NCI-H2081 (cell line): ENCODE results near the gene CAPN8.

ENCODE experiments used
- DNase-seq, 2 experiments: peaks; one replicate each; lab custom pipeline; 2025; lab: John Stamatoyannopoulos, UW

The CAPN8 gene

DNA sequence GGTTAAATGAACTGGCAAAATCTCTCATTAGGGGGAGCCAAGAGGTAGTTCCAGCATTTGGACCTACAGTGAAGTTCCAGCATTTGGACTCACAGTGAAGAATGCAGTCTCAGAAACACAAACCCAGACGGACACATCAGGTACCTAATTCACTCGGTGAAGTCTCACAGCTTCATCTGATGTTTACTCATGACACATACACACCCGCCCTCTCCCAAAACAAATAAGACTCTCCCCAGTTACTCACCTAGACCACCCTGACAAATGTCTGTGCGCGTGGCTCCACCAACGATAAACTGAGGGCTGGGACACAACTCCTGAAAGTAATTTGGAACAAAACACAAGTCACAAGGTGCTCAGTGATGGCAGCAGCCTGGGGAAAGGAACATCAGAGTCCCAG is 11.4 kb downstream of the CAPN8 start:
- DNase-seq: no peak

DNA sequence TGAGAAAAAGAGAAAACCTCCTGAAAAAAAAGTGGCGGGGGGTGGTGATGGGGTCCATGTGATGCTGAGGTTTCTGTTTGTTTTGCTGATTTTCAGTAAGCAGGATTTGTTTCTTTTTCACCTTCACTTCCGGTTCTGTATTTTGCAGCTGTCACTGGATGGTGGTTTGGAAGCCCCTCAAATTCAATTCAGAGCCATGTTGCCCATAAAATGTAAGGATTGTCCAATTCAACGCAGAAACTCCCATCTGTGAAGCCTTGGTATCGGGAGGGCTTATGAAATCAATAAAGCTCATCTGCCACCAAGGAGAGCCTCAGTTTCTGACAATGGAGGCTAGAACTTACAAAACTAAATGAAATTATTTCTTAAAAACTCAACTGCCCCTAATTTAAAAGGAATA is 12.1 kb downstream of the CAPN8 start:
- no peak for DNase-seq

DNA sequence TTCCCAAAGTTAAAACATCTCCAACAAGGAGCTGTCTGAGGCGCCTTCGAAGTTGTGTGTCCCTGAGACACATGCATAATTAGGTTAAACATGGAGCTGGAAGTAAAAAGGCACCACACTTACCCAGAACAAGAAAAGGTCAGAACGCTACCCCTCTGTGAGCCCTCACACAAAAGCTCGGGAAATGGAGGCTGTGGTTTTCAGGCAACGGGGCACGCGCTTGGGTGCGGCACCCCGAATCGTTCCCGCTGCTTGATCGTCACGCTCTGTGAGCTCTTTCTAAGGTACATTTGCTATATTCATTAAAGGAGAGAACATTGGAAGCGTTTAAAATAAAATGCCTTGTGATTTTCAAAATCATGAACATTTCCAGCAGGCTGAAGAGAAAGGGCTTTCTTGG is 12.5 kb downstream of the CAPN8 start:
- no peak for DNase-seq

- DNase-seq: peak in 1 of 2 experiments; percentile 36
Measured at GRCh38 chr1:223652436-223652941, 13.0 kb downstream of the CAPN8 start.

- no peak for DNase-seq
Measured at GRCh38 chr1:223651291-223651991, 14.1 kb downstream of the CAPN8 start.

GRCh38 chr1:223650465-223650864 is 15.0 kb downstream of the CAPN8 start:
- DNase-seq: no peak

GRCh38 chr1:223649222-223649621 is 16.3 kb downstream of the CAPN8 start:
- DNase-seq: no peak

GRCh38 chr1:223647249-223647648 is 18.3 kb downstream of the CAPN8 start:
- no peak for DNase-seq

DNA sequence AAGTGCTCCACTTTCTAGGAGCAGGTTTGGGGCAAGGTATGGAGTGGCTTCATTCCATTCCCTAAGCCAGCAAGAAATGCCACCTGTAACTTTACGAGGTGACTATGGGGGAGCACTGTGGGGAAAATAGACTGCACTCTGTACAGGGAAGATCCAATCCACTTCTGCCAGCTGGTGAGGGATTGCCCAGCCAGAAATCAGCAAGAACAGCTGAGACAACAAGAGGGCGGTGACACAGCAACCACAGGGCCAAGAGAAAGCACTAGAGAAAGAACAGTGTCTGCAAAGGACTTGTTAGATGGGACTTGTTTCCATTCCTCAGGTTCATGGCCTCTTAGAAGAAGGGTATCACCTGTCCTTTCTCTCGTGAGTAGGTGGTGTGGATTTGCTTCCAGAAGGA is 19.6 kb downstream of the CAPN8 start:
- peak; percentile 26 to 52 for DNase-seq

DNA sequence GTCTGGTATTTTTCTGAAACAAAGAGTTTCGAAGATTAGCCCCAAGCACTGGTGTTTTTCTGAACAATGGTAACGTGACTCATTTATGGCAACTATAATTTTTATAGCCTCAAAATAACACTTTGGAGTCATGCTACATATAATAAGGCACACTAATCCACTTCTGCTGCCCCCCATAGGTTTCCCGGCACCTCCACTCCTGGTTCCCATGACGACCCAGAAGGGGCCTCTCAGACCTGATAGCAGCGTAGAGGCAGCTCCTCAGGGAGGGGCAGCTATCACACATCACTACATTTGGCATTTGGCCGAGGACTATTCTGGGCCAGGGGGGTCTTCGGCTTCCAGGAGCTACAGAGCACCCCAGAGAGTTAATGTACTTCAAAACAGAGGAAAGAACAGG is 23.3 kb downstream of the CAPN8 start:
- DNase-seq: peak in 1 of 2 experiments; percentile 50

DNA sequence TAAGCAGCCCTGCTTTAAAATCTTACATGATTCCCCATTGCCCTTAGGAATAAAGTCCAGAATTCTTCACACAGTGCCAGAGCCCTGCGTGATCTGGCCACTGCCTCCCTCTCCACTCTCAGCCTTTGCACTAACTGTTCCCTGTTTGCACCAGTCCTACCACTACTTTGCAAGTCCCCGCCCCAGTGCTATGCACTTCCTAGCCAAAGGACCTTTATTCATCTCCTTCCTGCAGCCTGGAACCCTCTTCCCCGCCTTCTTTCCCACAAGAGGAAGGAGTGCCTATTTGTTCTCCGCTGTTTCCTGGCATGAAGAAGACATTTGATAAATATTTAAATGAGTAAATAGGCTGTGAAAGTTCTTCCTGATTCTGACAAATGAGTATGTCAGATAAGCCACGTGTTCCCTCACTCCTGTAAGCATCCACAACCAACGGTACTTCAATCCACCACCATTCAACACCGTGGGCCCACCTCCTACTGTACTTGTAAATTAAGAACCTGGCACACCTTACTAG is 23.9 kb downstream of the CAPN8 start:
- DNase-seq: no peak

DNA sequence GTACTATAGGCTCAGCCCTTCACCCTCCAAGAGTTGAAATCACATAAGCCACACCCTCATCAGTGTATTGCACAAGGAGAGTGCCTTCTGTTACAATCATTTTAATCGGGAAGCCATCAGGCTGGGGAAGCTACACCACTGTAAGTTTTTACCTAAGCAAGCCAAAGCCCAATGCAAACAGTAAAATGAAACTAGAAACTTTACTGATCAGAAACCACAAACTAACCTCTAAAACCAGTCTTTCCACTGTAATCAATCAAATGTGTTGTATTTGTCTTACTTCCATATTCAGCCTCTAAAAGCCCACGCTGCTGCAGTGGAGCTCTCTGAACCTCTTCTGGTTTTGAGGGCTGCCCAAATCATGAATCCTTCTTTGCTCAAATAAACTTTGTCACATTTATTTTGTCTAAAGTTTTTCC is 26.2 kb downstream of the CAPN8 start:
- DNase-seq: no peak

GRCh38 chr1:223635236-223635635 is 30.3 kb downstream of the CAPN8 start:
- no peak for DNase-seq

GRCh38 chr1:223634423-223634822 is 31.1 kb downstream of the CAPN8 start:
- no peak for DNase-seq

DNA sequence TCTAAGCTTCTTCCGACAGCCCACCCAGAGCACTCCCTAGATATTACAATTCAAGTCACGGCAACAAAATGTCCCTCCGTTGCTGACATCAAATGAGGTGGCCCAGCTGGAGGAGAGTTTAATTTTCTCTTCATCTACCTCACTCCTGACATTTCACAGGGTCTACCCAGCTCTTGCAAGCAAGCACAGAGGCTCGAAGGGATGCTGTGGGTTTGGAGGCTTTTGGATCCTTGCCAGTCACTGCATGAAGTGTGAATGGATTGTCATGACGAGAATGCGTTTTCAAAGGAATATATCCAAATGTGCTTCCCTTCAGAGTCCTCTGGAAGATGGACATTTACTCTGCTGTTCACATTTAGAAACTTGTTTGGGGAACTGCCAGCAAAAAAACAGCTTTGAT is 33.5 kb downstream of the CAPN8 start:
- DNase-seq: no peak

DNA sequence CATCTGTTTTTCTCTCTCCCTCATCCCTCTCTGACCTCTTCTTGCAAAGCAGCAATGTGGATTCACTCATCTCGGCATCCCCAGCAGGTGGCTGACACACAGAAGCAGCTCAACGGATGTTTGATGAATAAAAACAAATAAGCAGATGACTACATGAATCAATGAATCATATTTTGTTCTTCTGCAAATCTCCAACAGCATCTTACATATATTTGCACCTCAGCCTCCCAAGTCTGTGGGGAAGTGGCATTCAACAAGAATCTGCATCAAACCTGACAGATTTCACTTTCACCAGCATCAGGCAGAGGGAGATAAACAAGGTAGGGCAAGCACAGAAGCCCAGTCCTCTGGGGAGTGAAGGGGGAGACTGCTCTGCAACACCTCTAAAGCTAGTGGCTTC is 34.0 kb downstream of the CAPN8 start:
- no peak for DNase-seq

DNA sequence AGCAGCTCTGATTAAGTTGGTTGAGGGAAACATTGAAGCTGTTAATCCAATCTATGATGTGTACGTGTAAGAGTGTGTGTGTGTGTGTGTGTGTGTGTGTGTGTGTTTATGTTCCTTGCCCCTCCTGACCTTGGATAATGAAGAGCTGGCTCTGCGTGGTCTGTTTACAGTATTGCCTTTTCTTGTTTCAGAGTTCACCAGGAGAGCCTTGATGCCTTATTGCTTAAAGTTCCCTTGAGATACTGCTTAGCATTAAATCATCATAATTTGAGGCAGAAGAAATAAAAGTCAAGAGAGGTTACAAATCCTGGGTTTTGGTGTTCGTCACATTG is 36.4 kb downstream of the CAPN8 start:
- DNase-seq: no peak

DNA sequence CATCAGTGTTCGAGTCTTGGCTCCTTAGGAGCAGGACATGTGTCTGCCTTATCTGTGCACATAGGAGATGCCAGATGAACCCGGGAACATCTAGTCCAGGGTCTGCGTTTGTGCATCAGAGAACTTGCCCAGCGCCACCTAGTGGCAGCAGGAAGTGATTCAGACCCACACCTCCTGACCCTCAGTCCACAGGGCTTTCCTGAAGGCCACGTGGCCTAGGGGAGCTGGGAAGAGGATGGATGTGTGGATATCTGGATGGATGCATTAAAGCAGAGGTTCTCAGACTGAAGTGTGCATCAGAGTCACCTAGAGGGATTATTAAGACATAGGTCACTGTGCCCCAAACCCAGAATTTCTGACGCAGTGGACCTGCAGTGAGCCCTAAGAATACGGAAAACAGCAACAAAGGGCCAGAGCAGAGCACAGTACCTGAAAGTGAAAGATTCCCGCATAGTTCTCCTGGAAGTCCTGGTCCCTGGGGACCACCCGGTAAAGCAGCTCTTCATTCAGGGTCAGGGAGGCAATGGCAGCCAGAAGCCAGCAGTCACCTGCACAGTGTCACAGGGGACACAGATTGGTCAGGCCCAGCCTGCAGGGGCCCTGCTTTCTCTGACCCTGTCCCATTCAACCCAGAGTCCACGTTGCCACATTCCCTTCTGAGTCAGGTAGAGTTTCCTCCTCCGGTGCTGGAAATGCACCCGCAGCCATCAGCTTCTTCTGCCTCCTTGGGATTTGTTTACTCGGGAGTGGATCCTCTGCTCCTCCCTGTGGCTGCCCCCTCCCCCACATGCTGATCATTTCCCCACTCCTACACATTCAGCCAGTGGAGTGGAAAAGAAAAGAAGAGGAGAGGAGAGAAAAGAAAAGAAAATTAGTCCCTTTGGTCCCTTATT is 37.0 kb downstream of the CAPN8 start:
- DNase-seq: peak in 1 of 2 experiments; percentile 17

- no peak for DNase-seq
Measured at GRCh38 chr1:223622132-223622842, 43.2 kb downstream of the CAPN8 start.

GRCh38 chr1:223621312-223621734 is 44.2 kb downstream of the CAPN8 start:
- DNase-seq: no peak

DNA sequence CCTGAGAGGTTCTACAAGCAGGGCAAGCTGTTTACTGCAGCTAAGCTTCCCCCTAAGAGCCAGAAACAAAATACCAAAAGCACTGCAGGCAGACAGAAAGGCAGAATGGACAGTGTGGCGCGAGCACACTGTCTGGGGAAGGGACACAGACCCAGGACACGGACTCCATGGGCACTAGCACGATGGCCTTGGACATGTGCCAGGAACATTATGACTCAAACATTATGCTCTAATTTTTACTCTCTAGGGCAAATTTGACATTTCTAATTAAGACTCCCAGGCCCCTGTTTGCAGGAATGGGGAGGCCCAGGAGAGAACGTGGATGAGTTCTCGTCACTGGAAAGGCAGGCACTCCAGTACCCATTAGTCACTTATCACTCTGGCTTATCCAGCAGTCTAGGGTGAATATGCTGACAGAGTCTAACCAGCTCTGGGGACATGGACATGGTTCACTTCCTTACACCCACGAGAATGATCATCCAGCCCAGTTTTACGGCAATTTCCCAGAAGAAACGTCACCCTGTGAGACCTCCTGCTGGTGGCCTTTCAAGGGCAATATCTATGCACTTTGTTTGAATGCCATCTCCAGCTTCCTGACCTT is 45.1 kb downstream of the CAPN8 start:
- DNase-seq: no peak

- DNase-seq: no peak
Measured at GRCh38 chr1:223618680-223619079, 46.8 kb downstream of the CAPN8 start.
